ENCODE data around the gene IL27RA.
"Not testable (repeated sequence)": the region's sequence is repeated elsewhere in the genome, so short reads cannot be mapped to it uniquely, and the experiment has no call there.

- TF ChIP-seq EZH2 (IDR thresholded peaks at IDR 0.05); FOXP2 (optimal IDR thresholded peaks at IDR 0.05; ENCODE audit: control extremely low read depth, extremely low read length, insufficient read depth); POLR2AphosphoS5 (IDR thresholded peaks at IDR 0.05; ENCODE audit: borderline replicate concordance, low read depth, low read length): not testable (repeated sequence)
Observed at GRCh38 chr19:14019739-14020138, 11.8 kb upstream of the IL27RA start.
